ENCODE data around the gene DMRTB1.

Gene DMRTB1

GRCh38 chr1:53508056-53508990 lies 49.1 kb downstream of the DMRTB1 start:
- no peaks in the 10 kb centered on the region for H3K9me3 ChIP-seq
- H3K27me3 ChIP-seq (ENCODE audit: low read depth) = no peaks in the 10 kb centered on the region
- no peak overlapping the region for H3K4me3 ChIP-seq
- in situ Hi-C loops (cut with MboI; ENCODE audit: low sequenced_read_pairs) = no loop called here
- H3K36me3 ChIP-seq (replicated peaks) = no peaks in the 10 kb centered on the region
- H3K4me1 ChIP-seq = no peaks in the 10 kb centered on the region
- DNase-seq (ENCODE audit: low spot score in 2 of 2) = no peak

GRCh38 chr1:53508991-53509666 lies 49.9 kb downstream of the DMRTB1 start:
- Histone ChIP-seq H3K36me3 (replicated peaks) (no peaks in the 10 kb centered on the region), H3K4me1 (no peaks in the 10 kb centered on the region), H3K27me3 (ENCODE audit: low read depth) (no peaks in the 10 kb centered on the region), H3K4me3 (no peak overlapping the region), H3K9me3 (no peaks in the 10 kb centered on the region)
- in situ Hi-C loops (cut with MboI; ENCODE audit: low sequenced_read_pairs) = no loop called here
- no peak for DNase-seq (ENCODE audit: low spot score in 2 of 2)

DNA sequence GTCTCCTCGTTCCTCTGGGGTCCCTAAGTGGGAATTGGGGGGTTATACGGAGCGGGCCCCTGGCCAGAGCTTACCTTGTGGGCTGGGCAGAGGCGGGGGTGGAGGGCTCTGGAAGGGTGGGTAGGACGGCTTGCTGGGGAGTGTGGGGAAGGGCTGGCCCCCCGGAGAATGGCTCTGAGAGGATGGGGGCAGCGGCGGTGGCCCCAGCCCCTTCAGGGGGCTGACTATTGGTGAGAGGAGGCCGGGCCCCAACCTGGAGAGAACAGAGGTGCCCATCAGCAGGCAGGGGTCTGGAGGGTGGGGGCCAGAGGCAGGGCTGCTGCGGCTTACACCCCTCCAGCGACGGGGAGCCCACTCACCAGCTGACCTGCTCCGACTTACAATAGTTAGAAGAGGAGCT lies 50.6 kb downstream of the DMRTB1 start:
- no peak for DNase-seq (ENCODE audit: low spot score in 2 of 2)
- in situ Hi-C loops (cut with MboI; ENCODE audit: low sequenced_read_pairs) = no loop called here
- H3K27me3 ChIP-seq (ENCODE audit: low read depth) = no peaks in the 10 kb centered on the region
- H3K36me3 ChIP-seq (replicated peaks) = no peaks in the 10 kb centered on the region
- H3K9me3 ChIP-seq = no peaks in the 10 kb centered on the region
- no peak overlapping the region for H3K4me3 ChIP-seq
- no peaks in the 10 kb centered on the region for H3K4me1 ChIP-seq

- Histone ChIP-seq H3K4me1 (no peaks in the 10 kb centered on the region), H3K27me3 (ENCODE audit: low read depth) (no peaks in the 10 kb centered on the region)
- in situ Hi-C loops (cut with MboI; ENCODE audit: low sequenced_read_pairs) = no loop called here
Measured at GRCh38 chr1:53510215-53510614, 51.0 kb downstream of the DMRTB1 start.

DNA sequence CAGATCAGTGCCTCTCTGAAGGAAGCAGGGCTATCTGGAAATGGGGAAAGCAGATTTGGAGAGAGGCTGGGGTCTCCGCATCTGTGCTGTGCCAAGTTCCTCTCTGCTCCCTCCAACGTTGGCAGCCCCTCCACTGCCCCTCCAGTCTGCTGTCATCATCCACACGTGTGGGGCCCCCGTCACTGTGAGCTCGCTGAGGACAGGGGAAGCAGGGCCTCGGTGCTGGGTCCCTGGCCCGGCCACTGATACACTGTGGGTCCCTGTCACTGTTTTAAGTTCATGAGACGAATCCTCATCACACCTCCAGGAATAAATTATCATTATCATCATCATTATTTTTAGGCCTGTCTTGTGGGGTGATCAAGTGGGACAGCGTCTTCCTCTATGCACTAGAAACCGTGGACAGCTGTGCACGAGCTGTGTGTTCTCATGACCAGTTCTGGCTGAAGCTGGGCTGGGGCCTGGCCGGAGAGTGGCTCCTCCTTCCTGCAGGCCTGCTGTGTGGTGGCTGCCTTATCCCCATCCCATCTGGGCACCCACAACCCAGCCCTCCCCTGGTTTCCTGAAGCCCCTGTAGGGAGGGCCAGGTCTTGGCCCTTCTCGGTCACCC lies 52.2 kb downstream of the DMRTB1 start:
- Histone ChIP-seq H3K4me3 (no peak overlapping the region), H3K36me3 (replicated peaks) (no peaks in the 10 kb centered on the region), H3K4me1 (no peaks in the 10 kb centered on the region), H3K9me3 (no peaks in the 10 kb centered on the region), H3K27me3 (ENCODE audit: low read depth) (no peaks in the 10 kb centered on the region)
- no peak for DNase-seq (ENCODE audit: low spot score in 2 of 2)
- in situ Hi-C loops (cut with MboI; ENCODE audit: low sequenced_read_pairs) = no loop called here

More at GRCh38 chr1:53510215-53510614, 51.0 kb downstream of the DMRTB1 start:
- Histone ChIP-seq H3K36me3 (replicated peaks) (no peaks in the 10 kb centered on the region), H3K9me3 (no peaks in the 10 kb centered on the region), H3K4me3 (no peak overlapping the region)
- no peak for DNase-seq (ENCODE audit: low spot score in 2 of 2)

- no peak overlapping the region for H3K4me3 ChIP-seq
- no peaks in the 10 kb centered on the region for H3K4me1 ChIP-seq
- in situ Hi-C loops (cut with MboI; ENCODE audit: low sequenced_read_pairs) = no loop called here
- H3K27me3 ChIP-seq (ENCODE audit: low read depth) = no peaks in the 10 kb centered on the region
- H3K36me3 ChIP-seq (replicated peaks) = no peaks in the 10 kb centered on the region
- no peak for DNase-seq (ENCODE audit: low spot score in 2 of 2)
- H3K9me3 ChIP-seq = no peaks in the 10 kb centered on the region
Measured at GRCh38 chr1:53511933-53512806, 53.0 kb downstream of the DMRTB1 start.

GRCh38 chr1:53512807-53513755 lies 53.9 kb downstream of the DMRTB1 start:
- Histone ChIP-seq H3K4me1 (no peaks in the 10 kb centered on the region), H3K4me3 (no peak overlapping the region), H3K36me3 (replicated peaks) (no peaks in the 10 kb centered on the region), H3K27me3 (ENCODE audit: low read depth) (no peaks in the 10 kb centered on the region), H3K9me3 (no peaks in the 10 kb centered on the region)
- DNase-seq (ENCODE audit: low spot score in 2 of 2) = no peak
- in situ Hi-C loops (cut with MboI; ENCODE audit: low sequenced_read_pairs) = no loop called here

- DNase-seq (ENCODE audit: low spot score in 2 of 2) = no peak
- no peak overlapping the region for H3K4me3 ChIP-seq
- H3K9me3 ChIP-seq = no peaks in the 10 kb centered on the region
- H3K27me3 ChIP-seq (ENCODE audit: low read depth) = no peaks in the 10 kb centered on the region
- in situ Hi-C loops (cut with MboI; ENCODE audit: low sequenced_read_pairs) = no loop called here
- H3K4me1 ChIP-seq = no peaks in the 10 kb centered on the region
- no peaks in the 10 kb centered on the region for H3K36me3 ChIP-seq (replicated peaks)
Measured at GRCh38 chr1:53513846-53514245, 54.6 kb downstream of the DMRTB1 start.

GRCh38 chr1:53514436-53514835 lies 55.2 kb downstream of the DMRTB1 start:
- Histone ChIP-seq H3K4me1 (no peaks in the 10 kb centered on the region), H3K27me3 (ENCODE audit: low read depth) (no peaks in the 10 kb centered on the region), H3K4me3 (no peak overlapping the region), H3K36me3 (replicated peaks) (no peaks in the 10 kb centered on the region), H3K9me3 (no peaks in the 10 kb centered on the region)
- in situ Hi-C loops (cut with MboI; ENCODE audit: low sequenced_read_pairs) = no loop called here
- no peak for DNase-seq (ENCODE audit: low spot score in 2 of 2)

DNA sequence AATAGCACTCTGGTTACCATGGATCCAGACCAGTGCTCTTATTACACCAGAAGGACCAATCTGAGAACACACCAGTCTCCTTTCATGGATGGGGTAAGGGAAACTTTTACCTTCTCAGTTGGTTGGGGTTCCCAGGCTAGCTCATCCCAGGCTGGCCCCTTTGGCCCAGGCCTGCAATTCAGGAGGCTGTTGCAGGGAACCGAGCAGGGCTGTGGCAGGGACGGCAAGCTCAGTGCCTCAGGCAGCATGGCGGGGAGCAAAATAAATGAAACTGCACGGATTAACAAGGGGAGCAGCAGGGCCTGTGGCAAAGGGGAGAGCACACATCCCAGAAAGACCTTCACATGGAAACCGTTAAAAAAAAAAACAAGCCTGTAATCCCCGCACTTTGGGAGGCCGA lies 57.0 kb downstream of the DMRTB1 start:
- Histone ChIP-seq H3K27me3 (ENCODE audit: low read depth) (no peaks in the 10 kb centered on the region), H3K4me3 (no peak overlapping the region), H3K9me3 (no peaks in the 10 kb centered on the region), H3K36me3 (replicated peaks) (no peaks in the 10 kb centered on the region), H3K4me1 (no peaks in the 10 kb centered on the region)
- in situ Hi-C loops (cut with MboI; ENCODE audit: low sequenced_read_pairs) = no loop called here
- DNase-seq (ENCODE audit: low spot score in 2 of 2) = no peak
